DND-41 (cell line): Measurements from ENCODE around the gene CLIC5.

ENCODE experiments used
- CTCF ChIP-seq: IDR thresholded peaks from 2 replicates; pipeline ENCODE4 v1.5.1; 2012; ENCODE audit warnings: borderline replicate concordance, low read length, moderate library complexity, mild to moderate bottlenecking; ENCODE audit not compliant: poor library complexity, severe bottlenecking; ENCODE audit errors: extremely low read depth
- EZH2 ChIP-seq: IDR thresholded peaks from 3 replicates; pipeline ENCODE4 v1.6.1; 2012; ENCODE audit warnings: borderline replicate concordance, low read depth, mild to moderate bottlenecking, moderate library complexity, low read length, inconsistent platforms; ENCODE audit not compliant: severe bottlenecking

DNA sequence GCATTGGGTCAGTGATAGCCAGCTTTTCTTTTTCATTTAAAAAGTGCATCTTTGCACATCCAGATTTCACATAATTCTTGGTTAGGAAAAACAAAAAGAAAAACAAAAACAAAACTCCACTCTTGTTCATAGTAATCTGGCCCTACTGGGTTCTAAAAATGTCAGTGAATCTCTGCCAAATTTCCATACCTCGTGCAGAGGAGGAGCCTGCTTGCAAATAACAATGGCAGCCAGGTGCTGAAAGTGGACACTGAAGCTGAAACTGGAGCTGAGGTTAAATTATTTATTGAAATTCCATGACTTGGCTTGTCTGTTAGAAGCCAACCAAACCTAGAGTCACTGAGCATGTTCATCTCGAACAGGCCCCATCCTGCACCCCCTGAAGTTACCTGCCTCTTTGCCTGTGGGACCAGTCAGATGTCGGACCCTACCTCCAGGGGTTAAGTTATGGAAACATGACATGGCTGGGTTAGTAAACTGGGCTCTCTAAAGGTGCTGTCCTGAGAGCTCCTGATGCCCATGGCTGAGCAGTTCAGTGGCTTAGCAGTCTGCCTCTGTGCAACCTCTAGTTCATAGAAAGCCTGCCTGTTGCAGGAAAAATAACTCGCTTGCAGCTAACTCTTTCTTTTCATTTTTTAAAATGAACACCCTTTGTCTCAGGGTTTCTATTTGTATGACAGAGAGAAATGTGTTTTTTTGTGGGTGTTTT, 42.7 kb downstream of the CLIC5 start:
- no peak for TF ChIP-seq CTCF
- TF ChIP-seq EZH2, result no peak
